Bone marrow (tissue), 2 donors: ENCODE data around the gene TNFRSF8.
A peak's percentile ranks its signal among the peaks of the same experiment; 100 is the strongest.

Source experiments
- DNase-seq, 2 donors: peaks; one replicate each; lab custom pipeline; 2025; lab: John Stamatoyannopoulos, UW

Gene TNFRSF8

DNA sequence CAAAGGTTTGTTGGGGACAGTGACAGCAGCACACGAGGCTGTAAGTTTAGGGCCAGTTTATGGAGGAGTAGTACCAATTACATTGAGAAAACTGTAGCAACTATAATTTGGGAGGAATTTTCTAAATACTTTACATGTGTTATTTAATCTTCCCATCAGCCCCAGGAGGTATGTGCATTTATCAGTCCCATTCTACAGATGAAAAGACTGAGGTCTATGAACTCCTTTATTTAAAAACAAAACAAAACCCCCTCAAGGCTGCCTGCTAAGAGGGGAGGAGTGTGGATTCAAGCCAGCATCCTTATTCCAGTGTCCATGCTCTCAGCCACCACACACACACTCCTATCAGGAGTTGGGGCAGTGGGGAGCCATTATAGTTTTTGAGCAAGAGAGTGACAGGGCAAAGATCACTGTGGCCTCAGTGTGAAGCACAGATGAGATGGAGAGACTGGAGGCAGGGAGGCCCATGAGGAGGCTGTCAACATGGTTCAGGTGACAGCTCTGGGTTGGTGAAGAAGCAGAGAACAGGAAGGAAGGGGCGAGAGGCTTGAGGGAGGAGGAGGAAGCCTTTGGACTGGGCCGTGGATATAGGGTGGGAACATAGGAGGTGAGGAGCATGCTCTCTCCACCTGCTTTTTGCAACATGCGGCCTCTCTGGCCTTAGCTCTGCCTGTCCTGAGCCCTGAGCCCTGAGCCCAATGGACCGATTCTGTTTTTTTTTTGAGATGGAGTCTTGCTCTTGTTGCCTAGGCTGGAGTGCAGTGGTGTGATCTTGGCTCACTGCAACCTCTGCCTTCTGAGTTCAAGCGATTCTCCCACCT lies 113.4 kb downstream of the TNFRSF8 start:
- DNase-seq: no peak

DNA sequence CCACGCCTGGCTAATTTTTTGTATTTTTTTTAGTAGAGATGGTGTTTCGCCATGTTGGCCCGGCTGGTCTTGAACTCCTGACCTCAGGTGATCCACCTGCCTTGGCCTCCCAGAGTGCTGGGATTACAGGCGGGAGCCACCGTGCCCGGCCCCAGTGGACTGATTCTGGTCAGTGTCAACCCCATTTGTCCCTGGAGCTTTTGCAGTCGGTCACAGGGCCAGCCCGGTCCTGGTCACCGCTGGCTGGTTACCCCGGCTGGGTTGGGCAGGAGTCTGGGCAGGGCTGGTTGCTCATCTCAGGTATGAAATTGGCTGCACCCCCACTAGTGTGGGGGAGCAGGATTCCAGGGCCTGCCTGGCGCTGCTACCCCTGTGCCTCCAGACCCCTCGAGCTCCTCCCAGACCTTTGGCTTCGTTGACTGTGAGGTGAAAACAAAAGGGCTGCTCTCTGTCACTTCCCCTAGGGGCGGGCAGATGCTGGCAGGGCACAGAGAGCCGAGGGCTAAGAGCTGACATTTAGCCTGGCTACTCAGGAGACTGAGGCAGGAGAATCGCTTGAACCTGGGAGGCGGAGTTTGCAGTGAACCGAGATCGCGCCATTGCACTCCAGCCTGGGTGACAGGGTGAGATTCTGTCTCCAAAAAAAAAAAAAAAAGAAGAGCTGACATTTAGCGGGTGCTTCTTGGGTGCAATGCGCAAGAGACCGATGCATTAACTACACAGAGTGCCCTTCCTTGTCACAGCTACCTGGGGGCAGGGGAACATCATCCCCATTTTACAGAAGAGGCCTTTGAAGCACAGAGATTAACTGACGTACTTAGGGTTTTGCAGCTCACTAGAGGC lies 114.3 kb downstream of the TNFRSF8 start:
- DNase-seq: no peak

DNA sequence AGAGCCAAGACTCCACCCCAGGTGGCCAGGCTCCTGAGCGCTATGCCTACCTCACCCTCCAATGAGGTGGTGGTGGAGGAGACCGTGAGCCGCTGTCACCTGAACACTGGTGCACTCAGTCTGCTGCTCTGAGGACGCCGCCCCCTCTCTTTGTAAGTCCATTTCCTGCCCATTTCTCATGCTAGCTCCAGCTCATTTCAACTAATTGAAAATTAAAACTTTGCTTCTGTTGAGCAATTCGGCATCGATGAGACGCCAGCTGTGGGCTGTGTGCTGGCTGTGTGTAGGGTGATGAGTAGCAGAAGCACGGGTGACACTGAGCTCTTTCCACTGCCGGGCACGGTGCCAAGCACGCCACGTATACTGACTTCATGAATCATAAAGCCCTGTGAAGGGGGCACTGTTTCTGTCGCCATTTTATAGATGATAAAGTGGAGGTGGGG lies 114.9 kb downstream of the TNFRSF8 start:
- DNase-seq: peak; percentile 51 to 79

DNA sequence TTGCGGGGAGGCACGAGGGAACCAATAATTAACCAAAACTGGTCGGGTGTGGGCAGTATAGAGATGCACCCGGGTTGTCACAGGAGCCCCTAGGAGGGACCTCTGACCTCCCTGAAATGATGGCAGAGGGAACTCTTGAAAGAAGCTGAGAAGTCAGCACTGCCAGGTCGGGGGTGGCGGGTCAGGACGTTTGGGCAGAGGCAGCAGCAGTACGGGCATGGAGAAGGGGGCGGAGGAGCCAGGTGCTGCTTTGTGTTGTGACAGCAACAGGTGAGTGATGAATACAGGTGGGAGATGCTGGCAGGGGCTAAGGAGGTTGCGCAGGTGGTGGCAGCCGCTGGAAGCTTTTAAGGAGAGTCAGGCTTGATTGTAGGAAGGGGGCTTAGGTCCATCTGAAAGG lies 115.4 kb downstream of the TNFRSF8 start:
- no peak for DNase-seq

DNA sequence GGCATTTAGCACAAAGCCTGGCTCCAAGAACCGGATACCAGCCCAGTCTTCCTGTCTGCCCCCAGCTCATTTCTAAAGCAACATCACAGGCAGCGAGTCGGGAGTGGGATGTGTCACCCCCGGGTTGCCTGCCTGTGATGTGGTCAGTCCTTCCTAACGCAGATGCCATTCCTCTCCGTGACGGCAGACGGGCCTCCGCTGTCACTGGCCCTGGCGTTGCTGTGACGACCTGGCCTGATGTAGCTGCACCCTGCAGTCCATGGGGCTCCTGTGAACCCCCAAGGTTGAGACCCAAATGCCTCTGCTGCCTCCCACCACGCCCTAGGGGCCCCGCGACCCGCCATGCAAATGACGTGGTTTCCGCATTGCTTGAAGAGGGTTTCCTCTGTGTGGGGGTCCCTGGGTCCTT lies 116.0 kb downstream of the TNFRSF8 start:
- peak; percentile 28 to 86 for DNase-seq

DNA sequence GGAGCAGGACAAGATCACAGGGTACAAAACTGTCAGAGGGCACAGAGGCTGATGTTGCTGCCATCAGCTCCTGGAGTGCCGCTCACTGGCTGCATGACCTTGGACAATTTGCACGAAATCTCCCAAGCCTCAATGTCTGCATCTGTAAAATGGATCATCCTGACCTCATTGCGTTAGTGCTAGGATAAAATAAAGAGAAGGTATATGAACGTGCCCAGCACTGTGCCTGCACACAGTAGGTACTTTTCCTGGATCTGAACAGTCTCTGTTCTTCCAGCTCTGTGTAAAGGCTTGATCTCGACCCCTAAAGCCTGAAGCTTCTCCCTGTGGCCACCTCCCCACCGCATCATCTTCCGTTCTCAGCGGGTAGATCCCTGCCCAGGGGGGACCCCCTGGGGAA lies 116.6 kb downstream of the TNFRSF8 start:
- no peak for DNase-seq

DNA sequence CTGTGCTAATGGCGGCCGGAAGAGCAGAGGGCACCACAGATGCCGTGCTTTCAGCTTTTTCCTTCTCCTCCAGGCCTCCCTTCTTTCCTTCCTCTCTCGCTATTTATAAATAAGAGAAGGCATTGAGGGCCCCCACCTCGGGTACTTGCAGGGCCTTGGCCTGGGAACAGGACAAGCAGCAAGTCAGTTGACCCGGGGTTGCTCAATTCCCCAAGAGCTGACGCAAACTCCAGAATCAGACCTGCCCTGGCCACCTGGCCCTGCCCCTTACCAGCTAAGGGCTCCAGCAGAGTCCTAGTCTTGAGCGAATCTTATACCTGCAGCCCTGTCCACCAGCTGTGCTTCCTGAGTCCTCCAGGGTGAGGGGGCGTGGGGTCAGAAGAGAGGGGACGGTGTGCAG lies 117.2 kb downstream of the TNFRSF8 start:
- peak in 1 of 2 donors; percentile 57 for DNase-seq

DNA sequence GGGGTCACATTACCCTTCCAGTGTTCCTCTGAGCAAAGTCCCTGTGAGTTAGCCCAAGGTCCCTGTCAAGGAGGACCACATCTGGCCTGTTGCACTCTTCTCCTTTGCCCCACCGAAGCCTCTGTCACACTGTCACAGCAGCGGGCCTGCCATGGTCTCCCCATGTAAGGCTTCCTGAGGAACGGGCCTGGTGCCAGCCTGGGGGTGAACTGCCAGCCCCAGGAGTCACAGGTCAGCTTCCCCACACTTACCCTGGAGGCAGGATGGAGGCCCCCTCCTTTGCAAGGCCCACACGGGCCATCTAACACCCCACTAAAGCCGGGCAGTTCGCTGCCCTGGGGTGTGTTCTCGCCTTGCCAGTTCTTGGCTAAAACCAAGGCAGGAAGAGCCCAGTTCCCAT lies 117.8 kb downstream of the TNFRSF8 start:
- DNase-seq: no peak

DNA sequence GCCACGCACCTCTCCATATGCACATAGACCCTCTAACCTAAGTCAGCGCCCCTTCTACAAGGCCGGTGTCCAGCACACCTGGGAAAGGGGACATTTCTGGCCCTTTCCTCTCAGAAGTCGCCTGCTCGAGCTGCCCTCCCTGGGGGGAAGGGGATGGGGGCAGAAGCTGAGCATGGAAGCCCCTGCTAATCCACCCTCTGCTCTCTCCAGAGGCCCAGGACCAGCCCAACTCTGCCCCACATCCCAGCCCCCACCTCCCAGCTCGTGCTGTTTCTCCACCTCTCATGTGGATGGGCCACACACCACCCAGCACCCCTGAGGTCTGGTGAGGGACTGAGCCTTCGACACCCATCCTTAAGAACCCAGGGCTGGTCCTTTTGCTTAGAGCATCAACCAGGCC lies 118.5 kb downstream of the TNFRSF8 start:
- DNase-seq: no peak

- DNase-seq: no peak
These were observed 119.4 kb downstream of the TNFRSF8 start for GRCh38 chr1:12182410-12182984.

DNA sequence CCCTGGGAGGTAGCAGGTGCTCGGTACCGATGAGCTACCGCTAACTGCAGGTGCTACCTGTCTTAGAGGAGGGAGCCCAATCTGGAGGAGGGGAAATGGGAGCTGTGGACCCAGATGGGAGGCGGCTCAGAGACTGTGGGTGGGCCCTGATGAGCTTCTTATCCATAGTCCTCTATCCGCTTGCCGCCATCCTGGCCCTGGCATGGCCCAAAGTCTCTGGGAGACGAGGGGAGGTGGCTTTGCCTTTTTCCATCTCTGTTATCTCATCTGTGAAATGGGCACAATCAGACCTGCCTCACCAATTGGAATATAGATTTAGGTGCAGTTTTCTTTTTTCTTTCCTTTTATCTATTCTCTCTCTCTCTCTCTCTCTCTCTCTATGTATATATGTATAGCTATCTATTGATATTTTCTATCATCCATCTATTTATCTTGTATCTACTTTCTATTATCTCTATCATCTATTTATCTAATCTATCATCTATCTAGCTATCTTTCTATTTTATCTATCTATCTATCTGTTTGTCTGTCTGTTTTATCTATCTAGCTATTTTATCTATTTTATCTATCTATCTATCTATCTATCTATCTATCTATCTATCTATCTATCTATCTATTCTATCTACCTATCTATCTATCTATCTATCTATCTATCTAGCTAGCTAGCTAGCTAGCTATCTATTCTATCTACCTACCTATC lies 120.1 kb downstream of the TNFRSF8 start:
- DNase-seq: no peak

DNA sequence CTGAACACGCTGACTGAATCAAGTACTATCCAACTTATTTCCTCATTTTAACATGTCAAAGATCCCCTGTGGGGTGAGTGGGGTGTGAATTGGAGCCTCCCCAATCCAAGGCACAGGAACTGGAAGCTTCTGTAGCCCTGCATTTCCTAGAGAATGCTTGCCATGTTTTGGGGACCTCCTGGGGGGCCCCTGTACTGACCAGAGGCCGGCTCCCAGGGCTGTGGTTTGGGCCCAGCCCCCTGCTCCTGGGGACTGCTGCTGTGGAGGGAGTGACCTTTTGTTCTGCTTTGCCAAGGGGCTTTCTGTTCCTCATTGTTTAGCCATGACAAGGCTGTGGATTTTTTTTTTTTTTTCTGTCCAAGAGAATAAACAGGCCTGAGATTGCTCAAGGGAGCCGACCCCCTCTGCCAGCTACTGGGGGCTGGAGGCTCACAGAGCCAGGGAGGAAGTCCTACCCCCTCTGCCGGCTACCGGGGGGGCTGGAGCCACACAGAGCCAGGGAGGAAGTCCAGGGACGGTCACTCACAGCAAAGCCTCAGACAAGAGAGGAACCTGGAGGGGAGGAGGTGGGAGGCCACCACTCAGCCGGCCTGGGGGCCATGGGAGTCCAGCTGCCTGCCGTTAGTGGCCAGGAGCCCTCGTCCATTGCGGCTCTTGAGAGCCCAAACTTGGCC lies 121.0 kb downstream of the TNFRSF8 start:
- DNase-seq: peak; percentile 23 to 75

DNA sequence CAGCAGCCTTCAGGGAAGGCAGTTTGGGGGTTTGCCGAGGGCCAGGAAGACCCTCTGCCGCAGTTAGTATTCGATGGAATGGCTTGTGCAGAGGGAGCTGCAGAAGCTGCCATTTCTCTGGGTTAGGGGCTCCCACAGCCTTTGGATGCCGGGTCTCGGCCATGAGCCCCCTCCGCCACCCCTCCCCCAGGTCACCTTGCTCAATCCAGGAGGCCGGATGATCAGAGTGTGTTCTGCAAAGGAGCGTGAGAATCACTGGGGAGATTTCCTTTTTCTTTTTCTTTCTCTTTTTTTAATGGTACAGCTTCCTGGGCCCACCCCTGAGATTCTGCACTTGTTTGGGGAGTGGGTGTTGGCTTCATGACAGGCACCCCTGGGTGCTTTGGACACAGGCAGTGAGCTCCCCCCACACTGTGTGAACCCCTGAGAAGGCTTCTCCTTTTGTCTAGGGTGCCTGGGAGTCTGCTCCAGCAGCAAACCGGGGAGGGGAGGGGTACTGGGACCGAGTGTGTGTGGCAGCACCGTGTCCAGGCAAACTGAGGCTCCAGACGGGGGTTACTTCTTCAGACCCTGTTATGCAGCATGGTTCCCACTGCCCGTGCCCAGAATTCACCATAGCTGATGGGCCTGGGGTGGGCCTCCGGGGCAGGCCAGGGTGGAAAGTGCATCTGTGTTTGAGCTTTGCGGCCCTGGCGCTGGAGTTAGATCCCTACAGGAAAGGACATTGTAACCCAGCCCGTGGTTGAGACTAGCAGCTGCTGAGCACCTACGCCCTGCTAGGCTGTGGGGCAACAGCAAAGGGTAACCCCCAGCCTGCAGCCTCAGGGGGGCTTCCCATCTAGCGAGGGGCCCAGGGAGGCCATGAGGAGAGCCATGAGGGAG lies 122.2 kb downstream of the TNFRSF8 start:
- DNase-seq: no peak

GRCh38 chr1:12185918-12186678 lies 123.0 kb downstream of the TNFRSF8 start:
- DNase-seq: no peak

- no peak for DNase-seq
These were observed 123.5 kb downstream of the TNFRSF8 start for GRCh38 chr1:12186679-12186985.

DNA sequence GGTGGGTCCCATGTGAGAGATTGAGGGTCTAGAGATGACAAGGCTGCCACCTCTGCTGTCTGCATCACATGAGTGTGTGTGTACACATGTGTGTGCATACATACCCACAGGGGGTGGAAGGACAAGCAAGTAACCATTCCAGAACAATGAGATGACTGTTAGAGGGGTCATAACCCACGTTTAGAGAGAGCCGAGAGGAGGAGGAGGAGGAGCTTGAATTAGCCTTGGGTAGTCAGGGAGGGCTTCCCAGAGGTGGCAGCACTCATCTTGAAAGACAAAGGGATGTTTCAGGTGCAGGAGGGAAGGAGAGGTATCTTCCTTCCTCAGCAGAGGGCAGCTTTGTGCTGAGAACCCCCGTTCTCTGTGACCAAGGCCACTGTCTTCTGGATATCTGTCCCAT lies 125.0 kb downstream of the TNFRSF8 start:
- no peak for DNase-seq

GRCh38 chr1:12188657-12189327 lies 125.7 kb downstream of the TNFRSF8 start:
- no peak for DNase-seq

GRCh38 chr1:12189328-12189682 lies 126.2 kb downstream of the TNFRSF8 start:
- no peak for DNase-seq

DNA sequence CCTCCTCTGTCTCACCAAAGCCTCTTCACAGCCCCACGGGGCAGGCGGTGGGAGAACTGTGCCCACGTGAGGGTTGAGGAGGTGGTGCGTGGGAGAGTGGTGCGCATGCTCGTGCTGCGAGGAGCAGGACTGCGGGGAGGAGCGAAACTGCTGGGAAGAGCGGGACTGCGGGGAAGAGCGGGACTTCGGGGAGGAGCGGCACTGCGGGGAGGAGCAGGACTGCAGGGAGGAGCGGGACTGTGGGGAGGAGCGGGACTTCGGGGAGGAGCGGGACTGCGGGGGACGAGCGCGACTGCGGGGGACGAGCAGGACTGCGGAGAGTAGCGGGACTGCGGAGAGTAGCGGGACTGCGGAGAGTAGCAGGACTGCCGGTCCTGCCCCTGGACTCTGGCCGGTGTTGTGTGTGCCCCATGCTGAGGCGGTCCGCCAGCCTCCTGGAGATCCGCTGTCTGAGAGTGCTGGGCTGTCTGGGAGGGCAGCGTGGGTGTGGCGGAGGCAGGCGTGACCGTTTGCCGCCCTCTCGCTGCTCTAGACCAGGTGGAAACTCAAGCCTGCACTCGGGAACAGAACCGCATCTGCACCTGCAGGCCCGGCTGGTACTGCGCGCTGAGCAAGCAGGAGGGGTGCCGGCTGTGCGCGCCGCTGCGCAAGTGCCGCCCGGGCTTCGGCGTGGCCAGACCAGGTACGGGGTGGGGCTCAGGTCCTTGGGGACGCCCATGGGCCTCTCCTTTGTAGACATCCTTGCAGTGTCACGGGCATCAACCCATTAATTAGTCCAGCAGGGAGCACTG lies 128.3 kb downstream of the TNFRSF8 start:
- no peak for DNase-seq
